ENCODE measurements around the gene LRRC52.

The LRRC52 gene

GRCh38 chr1:165549973-165550372 lies 6.2 kb downstream of the LRRC52 start:
- DNase-seq (ENCODE audit: low read depth), result no peak
- TF ChIP-seq CTCF (conservative IDR thresholded peaks at IDR 0.05; ENCODE audit: low read length), result no peak
- no peak overlapping the region for H3K4me3 ChIP-seq (ENCODE audit: low read length)

- H3K4me3 ChIP-seq (ENCODE audit: low read length), result no peak overlapping the region
- DNase-seq (ENCODE audit: low read depth), result peak; percentile 3
- TF ChIP-seq CTCF (conservative IDR thresholded peaks at IDR 0.05; ENCODE audit: low read length), result no peak
These were observed 7.7 kb downstream of the LRRC52 start for GRCh38 chr1:165551469-165551868.

- DNase-seq (ENCODE audit: low read depth), result no peak
- no peak overlapping the region for H3K4me3 ChIP-seq (ENCODE audit: low read length)
- no peak for TF ChIP-seq CTCF (conservative IDR thresholded peaks at IDR 0.05; ENCODE audit: low read length)
These were observed 17.3 kb downstream of the LRRC52 start for GRCh38 chr1:165560883-165561656.

- no peak for DNase-seq (ENCODE audit: low read depth)
These were observed 18.8 kb downstream of the LRRC52 start for GRCh38 chr1:165562571-165562970.

GRCh38 chr1:165563551-165563950 lies 19.8 kb downstream of the LRRC52 start:
- no peak overlapping the region for H3K4me3 ChIP-seq (ENCODE audit: low read length)
- TF ChIP-seq CTCF (conservative IDR thresholded peaks at IDR 0.05; ENCODE audit: low read length), result no peak
- no peak for DNase-seq (ENCODE audit: low read depth)

More at GRCh38 chr1:165562571-165562970, 18.8 kb downstream of the LRRC52 start:
- no peak for TF ChIP-seq CTCF (conservative IDR thresholded peaks at IDR 0.05; ENCODE audit: low read length)
- H3K4me3 ChIP-seq (ENCODE audit: low read length), result no peak overlapping the region

GRCh38 chr1:165564561-165564960 lies 20.8 kb downstream of the LRRC52 start:
- H3K4me3 ChIP-seq (ENCODE audit: low read length), result no peak overlapping the region
- TF ChIP-seq CTCF (conservative IDR thresholded peaks at IDR 0.05; ENCODE audit: low read length), result no peak
- no peak for DNase-seq (ENCODE audit: low read depth)

- no peak for TF ChIP-seq CTCF (conservative IDR thresholded peaks at IDR 0.05; ENCODE audit: low read length)
- H3K4me3 ChIP-seq (ENCODE audit: low read length), result no peak overlapping the region
- DNase-seq (ENCODE audit: low read depth), result no peak
These were observed 22.1 kb downstream of the LRRC52 start for GRCh38 chr1:165565751-165566490.

Measured in AG10803 (cell line).